Thoracic aorta (tissue), 2 donors: Measurements from ENCODE around the gene WDR76. TPM values are rescaled to one million over a fixed set of nuclear protein-coding genes. Genes with fewer than 3 reads are reported as not detected.

Experiments used
- ATAC-seq: fragments of 150-250 bp; one replicate; pipeline ENCODE4 v1.8.0; 2017; ENCODE audit warnings: low read depth; ENCODE audit not compliant: insufficient number of reproducible peaks, low FRiP score
- DNase-seq: peaks from one replicate; pipeline ENCODE4 v3.0.0-alpha.2; 2020; ENCODE audit warnings: low spot score
- H3K27ac ChIP-seq, 2 donors: fragments of 200-600 bp; sonication (generic); 1 replicate in 1 of 2; 2 replicates in 1 of 2; pipeline ENCODE4 v1.5.1; 2016; ENCODE audit warnings: mild to moderate bottlenecking in 2 of 2, moderate library complexity in 2 of 2
- H3K27me3 ChIP-seq: fragments of 200-600 bp; sonication (generic); replicated peaks from 2 replicates; pipeline ENCODE4 v1.6.0; 2016; ENCODE audit warnings: mild to moderate bottlenecking; ENCODE audit not compliant: insufficient read depth
- H3K36me3 ChIP-seq: fragments of 200-600 bp; sonication (generic); one replicate; pipeline ENCODE4 v1.5.1; 2016
- H3K4me1 ChIP-seq, 2 donors: fragments of 200-600 bp; sonication (generic); 1 replicate in 1 of 2; 2 replicates in 1 of 2; pipeline versions ENCODE4 v1.5.1 to v1.6.0; 2016; ENCODE audit warnings: low read depth in 2 of 2, mild to moderate bottlenecking in 1 of 2; ENCODE audit not compliant: control insufficient read depth in 1 of 2
- H3K4me3 ChIP-seq: fragments of 200-600 bp; sonication (generic); 2 replicates; pipeline ENCODE4 v1.5.1; 2016; ENCODE audit warnings: mild to moderate bottlenecking
- H3K9me3 ChIP-seq: fragments of 200-600 bp; sonication (generic); 2 replicates; pipeline ENCODE4 v1.5.1; 2016
- total RNA-seq, 2 donors: library from RNA; depleted of rRNA; stranded (reverse); fragments of >200 nt; gene quantifications; one replicate each; pipeline versions ENCODE4 v1.1.0 to v1.2.3, GENCODE V29; 2016
- TF ChIP-seq, protein P1 (sequence below): fragments of 200-600 bp; sonication (generic); IDR thresholded peaks from one replicate; pipeline ENCODE4 v1.5.1; 2019; ENCODE audit warnings: antibody characterized with exemption

WDR76 gene
- total RNA-seq, 2 donors from 2014 or later, result 3.8 to 6.6 TPM

DNA sequence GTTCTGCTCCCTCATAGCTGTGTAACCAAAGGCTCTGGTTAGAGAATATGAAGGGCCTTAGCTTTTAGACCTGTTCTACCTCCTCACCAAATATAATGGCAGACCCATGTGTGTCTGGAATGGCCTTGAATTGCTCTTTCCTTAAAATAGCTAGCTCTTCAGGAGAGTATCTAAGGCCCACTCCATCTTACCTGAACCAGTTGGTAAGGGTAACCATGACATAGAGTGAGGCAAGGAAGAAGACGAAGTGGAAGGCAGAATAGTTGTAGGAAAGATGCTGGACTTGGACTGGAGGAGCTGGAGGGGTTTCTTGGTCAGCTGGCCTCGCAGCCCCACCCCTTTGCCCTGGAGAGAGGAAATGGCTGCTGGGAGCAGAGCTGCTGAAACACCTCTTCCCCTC lies 31.6 kb upstream of the WDR76 start:
- no peak overlapping the region for H3K4me3 ChIP-seq
- ATAC-seq, result no peak
- peaks cover 19% of the 10 kb centered on the region for H3K36me3 ChIP-seq
- no peaks in the 10 kb centered on the region for H3K9me3 ChIP-seq
- DNase-seq, result no peak
- H3K4me1 ChIP-seq, result peaks cover 22 to 55% of the 10 kb centered on the region in 2 donors
- peak overlapping the region in 1 of 2 donors; percentile 9 for H3K27ac ChIP-seq
- TF ChIP-seq, protein P1, sequence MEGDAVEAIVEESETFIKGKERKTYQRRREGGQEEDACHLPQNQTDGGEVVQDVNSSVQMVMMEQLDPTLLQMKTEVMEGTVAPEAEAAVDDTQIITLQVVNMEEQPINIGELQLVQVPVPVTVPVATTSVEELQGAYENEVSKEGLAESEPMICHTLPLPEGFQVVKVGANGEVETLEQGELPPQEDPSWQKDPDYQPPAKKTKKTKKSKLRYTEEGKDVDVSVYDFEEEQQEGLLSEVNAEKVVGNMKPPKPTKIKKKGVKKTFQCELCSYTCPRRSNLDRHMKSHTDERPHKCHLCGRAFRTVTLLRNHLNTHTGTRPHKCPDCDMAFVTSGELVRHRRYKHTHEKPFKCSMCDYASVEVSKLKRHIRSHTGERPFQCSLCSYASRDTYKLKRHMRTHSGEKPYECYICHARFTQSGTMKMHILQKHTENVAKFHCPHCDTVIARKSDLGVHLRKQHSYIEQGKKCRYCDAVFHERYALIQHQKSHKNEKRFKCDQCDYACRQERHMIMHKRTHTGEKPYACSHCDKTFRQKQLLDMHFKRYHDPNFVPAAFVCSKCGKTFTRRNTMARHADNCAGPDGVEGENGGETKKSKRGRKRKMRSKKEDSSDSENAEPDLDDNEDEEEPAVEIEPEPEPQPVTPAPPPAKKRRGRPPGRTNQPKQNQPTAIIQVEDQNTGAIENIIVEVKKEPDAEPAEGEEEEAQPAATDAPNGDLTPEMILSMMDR, result no peak
- H3K27me3 ChIP-seq, result no peaks in the 10 kb centered on the region

DNA sequence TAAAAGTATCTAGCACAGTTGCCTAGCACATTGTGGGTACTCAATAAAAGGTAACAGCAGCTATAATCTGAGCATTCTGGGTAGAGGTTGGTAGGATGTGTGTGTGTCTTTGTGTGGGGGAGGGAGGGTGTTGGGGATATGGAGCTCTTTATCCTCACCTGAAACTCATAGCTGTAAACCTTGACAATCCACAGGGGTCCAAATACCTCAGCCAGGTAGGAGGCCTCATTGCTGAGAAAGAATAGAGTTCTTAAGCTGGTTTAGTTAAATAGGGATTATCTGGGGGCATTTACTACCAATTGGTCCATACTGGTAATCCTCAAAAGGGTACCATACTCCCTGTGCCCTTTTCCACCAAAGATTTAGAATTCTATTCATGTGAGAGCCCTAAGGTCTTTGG lies 30.8 kb upstream of the WDR76 start:
- DNase-seq (no peak), ATAC-seq (no peak)
- H3K4me1 ChIP-seq, result peaks cover 22 to 56% of the 10 kb centered on the region in 2 donors
- H3K9me3 ChIP-seq, result no peaks in the 10 kb centered on the region
- H3K36me3 ChIP-seq, result peaks cover 19% of the 10 kb centered on the region
- no peaks in the 10 kb centered on the region for H3K27me3 ChIP-seq
- H3K4me3 ChIP-seq, result no peak overlapping the region
- no peak overlapping the region for H3K27ac ChIP-seq
- TF ChIP-seq, protein P1, result no peak

DNA sequence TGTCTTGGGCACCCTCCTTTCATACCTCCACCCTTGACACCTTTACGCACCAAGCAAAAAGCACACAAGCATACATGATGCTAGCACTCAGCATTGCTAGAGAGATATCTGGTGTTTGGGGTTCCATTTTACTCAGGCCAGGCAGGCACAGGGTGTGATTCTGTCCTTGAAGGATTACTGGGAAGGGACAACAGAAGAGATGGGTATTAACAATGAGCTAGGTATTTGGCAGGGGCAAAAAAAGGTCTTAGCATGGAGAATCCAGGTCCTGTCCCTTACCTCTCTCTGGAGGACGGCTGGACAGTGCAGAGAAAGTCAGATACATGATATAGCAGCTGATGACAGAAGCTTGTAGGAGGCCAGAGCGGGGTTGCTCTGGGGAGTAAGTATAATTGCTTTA lies 30.2 kb upstream of the WDR76 start:
- ATAC-seq (no peak), DNase-seq (no peak)
- peaks cover 19% of the 10 kb centered on the region for H3K36me3 ChIP-seq
- no peaks in the 10 kb centered on the region for H3K9me3 ChIP-seq
- H3K27ac ChIP-seq, result no peak overlapping the region
- no peaks in the 10 kb centered on the region for H3K27me3 ChIP-seq
- TF ChIP-seq, protein P1, result no peak
- peaks cover 22 to 62% of the 10 kb centered on the region in 2 donors for H3K4me1 ChIP-seq
- no peak overlapping the region for H3K4me3 ChIP-seq

DNA sequence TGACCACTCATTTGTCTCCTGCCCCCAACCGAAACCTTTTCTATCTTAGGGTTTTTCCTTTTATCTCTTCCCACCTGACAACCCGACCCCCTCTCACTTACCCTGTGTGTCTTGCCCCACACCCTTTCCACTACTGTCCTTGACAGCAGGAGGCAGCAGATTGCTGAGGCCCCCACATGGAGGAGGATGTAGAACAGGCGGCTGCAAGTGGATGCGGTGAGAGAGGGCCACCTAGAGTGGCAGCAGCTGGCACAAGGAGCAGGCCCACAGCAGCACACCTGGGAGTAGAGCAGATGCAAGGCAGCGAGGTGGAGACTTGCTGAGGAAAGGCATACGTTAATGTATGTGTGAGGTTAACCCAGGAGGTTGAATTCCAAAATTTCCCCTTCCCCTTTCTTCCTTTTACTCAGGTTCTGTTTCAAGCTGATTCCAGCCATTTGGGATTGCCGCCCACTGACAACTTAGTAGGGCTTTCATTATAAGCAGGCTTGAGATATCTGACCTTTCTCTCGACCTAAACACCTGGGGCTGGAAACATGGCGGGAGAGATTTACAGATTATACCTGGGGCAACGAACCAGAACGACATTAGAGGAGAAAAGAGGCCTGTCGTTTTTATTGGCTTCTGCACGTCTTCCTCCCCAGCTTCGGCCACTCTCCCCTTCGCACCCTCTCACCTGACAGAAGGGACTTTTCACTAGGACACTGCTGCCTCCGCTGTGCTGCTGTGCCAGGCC lies 27.4 kb upstream of the WDR76 start:
- Histone ChIP-seq H3K4me3 (no peak overlapping the region), H3K4me1 (peaks cover 11 to 49% of the 10 kb centered on the region in 2 donors), H3K9me3 (no peaks in the 10 kb centered on the region), H3K36me3 (peaks cover 19% of the 10 kb centered on the region), H3K27me3 (no peaks in the 10 kb centered on the region), H3K27ac (peak overlapping the region; percentile 82 to 93)
- no peak for DNase-seq
- ATAC-seq, result no peak
- TF ChIP-seq, protein P1, result no peak

DNA sequence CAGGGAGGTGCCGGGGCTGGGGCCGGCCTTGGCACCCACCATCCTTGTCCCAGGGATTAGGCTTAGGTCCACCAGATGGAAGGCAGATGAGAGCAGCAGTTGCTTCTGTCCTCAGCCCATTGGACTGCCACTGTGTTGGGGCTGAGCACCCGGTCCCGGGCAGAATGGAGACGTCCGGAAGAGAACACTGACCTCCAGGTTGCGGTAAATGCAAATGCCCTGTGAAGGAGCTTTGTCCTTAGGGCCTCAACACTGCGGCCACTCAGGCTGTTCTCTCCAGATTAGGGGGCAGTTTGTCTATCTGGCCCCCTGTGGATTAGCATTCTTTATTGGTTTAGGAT lies 26.9 kb upstream of the WDR76 start, which contains the start of gene SERINC4:
Gene SERINC4, minus strand, starts transcription at position 276 of the 341 bp plus-strand sequence. Its CDS starts 234 bp downstream, at position 42.
- DNase-seq, result no peak
- Histone ChIP-seq H3K36me3 (peaks cover 22% of the 10 kb centered on the region), H3K4me1 (peaks cover 10 to 44% of the 10 kb centered on the region in 2 donors), H3K4me3 (peak within 1 kb of the TSS; percentile 92), H3K27me3 (no peaks in the 10 kb centered on the region), H3K27ac (peak within 1 kb of the TSS; percentile 82 to 93), H3K9me3 (no peaks in the 10 kb centered on the region)
- no peak for ATAC-seq
- TF ChIP-seq, protein P1, result no peak
